PC-3 (cell line): ENCODE data around the gene FBXL13. TPM values are rescaled to one million over a fixed set of nuclear protein-coding genes. Genes with fewer than 3 reads are reported as not detected.
"Not testable (repeated sequence)": the region's sequence is repeated elsewhere in the genome, so short reads cannot be mapped to it uniquely, and the experiment has no call there.

ENCODE experiments used
- ATAC-seq: fragments of 200-7000 bp; cut with Tn5 transposase; 2 replicates; pipeline ENCODE4 v1.9.1; 2020; ENCODE audit warnings: mild to moderate bottlenecking, moderate library complexity
- BruUV-seq: library from RNA; stranded (reverse); fragments of 400-500 nt; replicated peaks from 2 replicates; lab custom pipeline; 2021; lab: Mats Ljungman, UMichigan
- CTCF ChIA-PET: fragments of 300-600 bp; sonication (Branson Sonifier 250); formaldehyde crosslinking; loops from one replicate; lab custom pipeline; 2022; ENCODE audit warnings: antibody characterized with exemption; lab: Charles Lee
- POLR2A ChIA-PET: fragments of 300-600 bp; sonication (Branson Sonifier 250); formaldehyde crosslinking; loops from one replicate; lab custom pipeline; 2022; ENCODE audit warnings: antibody characterized with exemption; ENCODE audit not compliant: unreplicated experiment; lab: Charles Lee
- DNase-seq: peaks from one replicate; pipeline ENCODE4 v3.0.0-alpha.2; 2015
- H2AFZ ChIP-seq: fragments of 300-600 bp; sonication (generic); 2 replicates; pipeline ENCODE4 v1.6.0; 2016; ENCODE audit warnings: antibody characterized with exemption, low read length
- H3F3A ChIP-seq: fragments of 300-600 bp; sonication (generic); one replicate; pipeline ENCODE4 v1.6.0; 2017; ENCODE audit warnings: antibody characterized with exemption, low read length, control low read depth, mild to moderate bottlenecking; ENCODE audit not compliant: unreplicated experiment
- H3K27ac ChIP-seq: fragments of 300-600 bp; sonication (generic); 2 replicates; pipeline ENCODE4 v1.5.1; 2016; ENCODE audit warnings: mild to moderate bottlenecking, low read length
- H3K27me3 ChIP-seq: fragments of 300-600 bp; sonication (generic); 2 replicates; pipeline ENCODE4 v1.6.1; 2016; ENCODE audit warnings: low read length, mixed read lengths
- H3K36me3 ChIP-seq: fragments of 300-600 bp; sonication (generic); 2 replicates; pipeline ENCODE4 v1.6.1; 2016; ENCODE audit warnings: low read depth, mixed run types, low read length, mixed read lengths
- H3K4me1 ChIP-seq: fragments of 300-600 bp; sonication (generic); 2 replicates; pipeline ENCODE4 v1.5.1; 2016; ENCODE audit warnings: low read length; ENCODE audit not compliant: insufficient read depth
- H3K4me2 ChIP-seq: fragments of 300-600 bp; sonication (generic); 2 replicates; pipeline ENCODE4 v1.6.0; 2016; ENCODE audit warnings: low read length
- H3K4me3 ChIP-seq: fragments of 300-600 bp; sonication (generic); 2 replicates; pipeline ENCODE4 v1.5.1; 2016; ENCODE audit warnings: mild to moderate bottlenecking, low read length, mixed read lengths
- H3K79me2 ChIP-seq: fragments of 300-600 bp; sonication (generic); 2 replicates; pipeline ENCODE4 v1.6.1; 2017; ENCODE audit warnings: low read length, mixed read lengths
- H3K9ac ChIP-seq: fragments of 300-600 bp; sonication (generic); 2 replicates; pipeline ENCODE4 v1.6.0; 2016; ENCODE audit warnings: mild to moderate bottlenecking, low read length
- H3K9me2 ChIP-seq: fragments of 300-600 bp; sonication (generic); replicated peaks from 2 replicates; pipeline ENCODE4 v1.6.1; 2016; ENCODE audit warnings: mixed run types, low read length, mixed read lengths
- H3K9me3 ChIP-seq: fragments of 300-600 bp; sonication (generic); 2 replicates; pipeline ENCODE4 v1.6.1; 2016; ENCODE audit warnings: low read length, mixed read lengths
- H4K20me1 ChIP-seq: fragments of 300-600 bp; sonication (generic); 2 replicates; pipeline ENCODE4 v1.6.1; 2016; ENCODE audit warnings: low read length, mixed read lengths
- EZH2 ChIP-seq: fragments of 300-600 bp; sonication (generic); IDR thresholded peaks from one replicate; pipeline ENCODE4 v1.6.1; 2017; ENCODE audit warnings: antibody characterized with exemption, mild to moderate bottlenecking, low read length; ENCODE audit not compliant: unreplicated experiment
- EZH2phosphoT487 ChIP-seq: fragments of 300-600 bp; sonication (generic); IDR thresholded peaks from 2 replicates; pipeline ENCODE4 v1.6.1; 2018; ENCODE audit warnings: mild to moderate bottlenecking, antibody characterized with exemption, low read length, borderline replicate concordance
- intact Hi-C: fragments of 100-400 bp; cut with micrococcal nuclease; formaldehyde crosslinking; loops from 2 replicates; pipeline ENCODE4 v1.9.0; 2023
- total RNA-seq: library from RNA; depleted of rRNA; stranded (reverse); fragments of >200 nt; gene quantifications from 2 replicates; pipeline ENCODE4 v1.2.3, GENCODE V29; 2014
- TF ChIP-seq, protein P1 (sequence below): fragments of 300-600 bp; sonication (generic); conservative IDR thresholded peaks from 2 replicates; pipeline ENCODE4 v1.5.1; 2017; ENCODE audit warnings: antibody characterized with exemption, low read depth, mild to moderate bottlenecking, low read length

FBXL13 gene
- total RNA-seq, 1 experiment from 2014 or later, result 1.1 TPM

DNA sequence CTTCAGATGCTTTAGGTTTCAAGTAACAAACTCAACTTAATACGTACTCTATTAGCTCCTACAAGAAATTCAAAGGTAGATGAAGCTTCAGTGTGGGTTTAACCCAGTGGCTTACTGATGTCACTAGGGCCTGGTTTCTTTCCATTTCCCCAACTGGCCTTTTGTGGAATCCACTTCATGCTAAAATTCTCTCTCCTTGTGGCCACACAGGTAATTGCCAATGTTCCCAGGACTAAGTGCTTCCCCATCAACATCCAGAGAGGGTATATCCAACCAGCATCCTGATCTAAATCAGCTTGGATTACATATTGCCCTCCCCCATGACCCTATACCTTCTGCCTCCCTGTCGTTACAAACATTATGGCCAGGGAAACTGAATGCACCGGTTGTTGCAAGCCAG, 10.7 kb downstream of the FBXL13 start:
- ATAC-seq (no peak), DNase-seq (no peak)
- no peaks in the 10 kb centered on the region for H4K20me1 ChIP-seq
- H3K79me2 ChIP-seq, result no peaks in the 10 kb centered on the region
- H3K9ac ChIP-seq, result no peak overlapping the region
- H2AFZ ChIP-seq, result no peak overlapping the region
- H3F3A ChIP-seq, result no peaks in the 10 kb centered on the region
- intact Hi-C loops, result loop anchor here (2.0 to 10.0 kb wide), 3 partner anchors 169 to 305 kb away; no protein-coding TSS in a partner anchor
- ChIA-PET CTCF (no interaction called here), POLR2A (no interaction called here)
- no peak overlapping the region for H3K4me3 ChIP-seq
- H3K4me2 ChIP-seq, result no peak overlapping the region
- no peaks in the 10 kb centered on the region for H3K36me3 ChIP-seq
- BruUV-seq, result no TSS peak
- H3K9me2 ChIP-seq, result no peaks in the 10 kb centered on the region
- no peaks in the 10 kb centered on the region for H3K9me3 ChIP-seq
- H3K4me1 ChIP-seq, result peaks cover 6% of the 10 kb centered on the region; the same call in 1 of the 2 replicates
- TF ChIP-seq EZH2phosphoT487 (no peak), EZH2 (no peak)
- TF ChIP-seq, protein P1, sequence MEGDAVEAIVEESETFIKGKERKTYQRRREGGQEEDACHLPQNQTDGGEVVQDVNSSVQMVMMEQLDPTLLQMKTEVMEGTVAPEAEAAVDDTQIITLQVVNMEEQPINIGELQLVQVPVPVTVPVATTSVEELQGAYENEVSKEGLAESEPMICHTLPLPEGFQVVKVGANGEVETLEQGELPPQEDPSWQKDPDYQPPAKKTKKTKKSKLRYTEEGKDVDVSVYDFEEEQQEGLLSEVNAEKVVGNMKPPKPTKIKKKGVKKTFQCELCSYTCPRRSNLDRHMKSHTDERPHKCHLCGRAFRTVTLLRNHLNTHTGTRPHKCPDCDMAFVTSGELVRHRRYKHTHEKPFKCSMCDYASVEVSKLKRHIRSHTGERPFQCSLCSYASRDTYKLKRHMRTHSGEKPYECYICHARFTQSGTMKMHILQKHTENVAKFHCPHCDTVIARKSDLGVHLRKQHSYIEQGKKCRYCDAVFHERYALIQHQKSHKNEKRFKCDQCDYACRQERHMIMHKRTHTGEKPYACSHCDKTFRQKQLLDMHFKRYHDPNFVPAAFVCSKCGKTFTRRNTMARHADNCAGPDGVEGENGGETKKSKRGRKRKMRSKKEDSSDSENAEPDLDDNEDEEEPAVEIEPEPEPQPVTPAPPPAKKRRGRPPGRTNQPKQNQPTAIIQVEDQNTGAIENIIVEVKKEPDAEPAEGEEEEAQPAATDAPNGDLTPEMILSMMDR, result no peak; the same call in 1 of the 2 replicates
- H3K27ac ChIP-seq, result no peak overlapping the region
- H3K27me3 ChIP-seq, result no peaks in the 10 kb centered on the region

DNA sequence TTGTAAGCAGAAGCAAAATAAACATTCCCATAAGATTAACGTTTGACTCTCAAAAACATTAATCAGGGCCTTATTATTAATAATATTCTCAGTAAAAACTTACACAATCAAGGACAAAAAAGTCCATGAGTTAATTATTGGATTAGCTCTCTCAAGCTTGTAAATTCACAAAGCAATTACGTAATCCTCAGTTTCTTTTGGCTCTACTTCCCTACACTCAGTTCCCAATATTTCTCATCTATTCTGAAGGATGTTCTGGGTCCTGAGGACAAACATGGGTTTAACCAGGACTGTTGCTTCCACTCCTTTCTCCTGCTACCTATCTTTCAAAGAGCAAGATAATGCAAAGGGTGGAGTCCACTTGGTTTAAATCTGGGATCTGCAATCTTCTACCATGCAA, 15.1 kb downstream of the FBXL13 start:
- Histone ChIP-seq H3F3A (no peaks in the 10 kb centered on the region), H3K79me2 (no peaks in the 10 kb centered on the region), H3K9me3 (no peaks in the 10 kb centered on the region), H3K36me3 (no peaks in the 10 kb centered on the region), H2AFZ (no peak overlapping the region), H3K27ac (no peak overlapping the region), H3K9ac (no peak overlapping the region), H3K27me3 (no peaks in the 10 kb centered on the region), H3K4me2 (no peak overlapping the region), H3K4me3 (no peak overlapping the region), H3K9me2 (no peaks in the 10 kb centered on the region), H3K4me1 (peaks cover 6% of the 10 kb centered on the region; the same call in 1 of the 2 replicates), H4K20me1 (no peaks in the 10 kb centered on the region)
- TF ChIP-seq EZH2, result no peak
- no peak for TF ChIP-seq EZH2phosphoT487
- TF ChIP-seq, protein P1, result no peak
- intact Hi-C loops, result no loop called here
- DNase-seq (no peak), ATAC-seq (no peak)
- ChIA-PET POLR2A (no interaction called here), CTCF (no interaction called here)
- no TSS peak for BruUV-seq

DNA sequence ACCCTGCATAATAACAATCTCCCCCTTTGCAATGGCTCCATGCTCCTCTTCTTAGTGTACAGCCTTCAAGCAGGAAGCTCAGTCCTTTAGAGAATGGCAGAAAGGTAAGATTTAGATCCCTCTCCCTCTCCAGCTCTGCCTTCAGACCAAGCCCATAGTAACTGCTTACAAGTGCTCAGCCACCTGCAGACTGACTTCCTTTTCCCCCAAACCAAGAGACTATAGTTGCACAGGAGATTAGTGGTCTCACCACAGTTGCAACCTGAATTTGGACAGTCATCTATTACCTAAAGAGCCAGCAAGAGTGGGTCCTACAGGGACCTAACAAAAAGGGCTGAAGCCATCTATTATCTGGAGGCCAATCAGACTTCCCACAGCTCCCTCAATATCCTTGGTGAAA, 16.5 kb downstream of the FBXL13 start:
- POLR2A ChIA-PET, result no interaction called here
- intact Hi-C loops, result no loop called here

DNA sequence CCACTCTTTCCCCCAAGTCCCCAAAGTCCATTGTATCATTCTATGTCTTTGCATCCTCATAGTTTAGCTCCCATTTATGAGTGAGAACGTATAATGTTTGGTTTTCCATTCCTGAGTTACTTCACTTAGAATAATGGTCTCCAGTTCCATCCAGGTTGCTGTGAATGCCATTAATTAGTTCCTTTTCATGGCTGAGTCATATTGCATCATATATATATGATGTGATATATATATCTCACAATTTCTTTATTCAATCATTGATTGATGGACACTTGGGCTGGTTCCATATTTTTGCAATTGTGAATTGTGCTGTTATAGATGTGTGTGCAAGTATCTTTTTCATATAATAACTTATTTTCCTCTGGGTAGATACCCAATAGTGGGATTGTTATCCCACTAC, 18.6 kb downstream of the FBXL13 start:
- POLR2A ChIA-PET, H3K9me2 ChIP-seq, H3K9ac ChIP-seq, ATAC-seq, H3F3A ChIP-seq, H3K27ac ChIP-seq, H2AFZ ChIP-seq, H3K4me1 ChIP-seq, H3K36me3 ChIP-seq, DNase-seq, H3K9me3 ChIP-seq, H3K79me2 ChIP-seq, H4K20me1 ChIP-seq, BruUV-seq, H3K4me3 ChIP-seq, H3K4me2 ChIP-seq, H3K27me3 ChIP-seq, intact Hi-C loops, CTCF ChIA-PET: not testable (repeated sequence)

More for the DNA sequence above, 16.5 kb downstream of the FBXL13 start:
- Histone ChIP-seq H2AFZ (no peak overlapping the region), H3K27ac (no peak overlapping the region), H3K79me2 (no peaks in the 10 kb centered on the region), H3K4me2 (no peak overlapping the region), H3K9me2 (no peaks in the 10 kb centered on the region), H3K4me3 (no peak overlapping the region), H3F3A (no peaks in the 10 kb centered on the region), H3K36me3 (no peaks in the 10 kb centered on the region), H3K27me3 (no peaks in the 10 kb centered on the region), H3K4me1 (peaks cover 6% of the 10 kb centered on the region; the same call in 1 of the 2 replicates), H3K9ac (no peak overlapping the region), H4K20me1 (no peaks in the 10 kb centered on the region), H3K9me3 (no peaks in the 10 kb centered on the region)
- no peak for DNase-seq
- CTCF ChIA-PET, result no interaction called here
- no peak for ATAC-seq
- TF ChIP-seq EZH2phosphoT487 (no peak), EZH2 (no peak)
- TF ChIP-seq, protein P1, result no peak
- BruUV-seq, result no TSS peak
